ENCODE measurements around the gene HEXIM1. TPM values are rescaled to one million over a fixed set of nuclear protein-coding genes. Genes with fewer than 3 reads are reported as not detected.

The HEXIM1 gene
- total and polyA plus RNA-seq, 2 experiments from 2014 or later: 9.2 to 10.9 TPM

DNA sequence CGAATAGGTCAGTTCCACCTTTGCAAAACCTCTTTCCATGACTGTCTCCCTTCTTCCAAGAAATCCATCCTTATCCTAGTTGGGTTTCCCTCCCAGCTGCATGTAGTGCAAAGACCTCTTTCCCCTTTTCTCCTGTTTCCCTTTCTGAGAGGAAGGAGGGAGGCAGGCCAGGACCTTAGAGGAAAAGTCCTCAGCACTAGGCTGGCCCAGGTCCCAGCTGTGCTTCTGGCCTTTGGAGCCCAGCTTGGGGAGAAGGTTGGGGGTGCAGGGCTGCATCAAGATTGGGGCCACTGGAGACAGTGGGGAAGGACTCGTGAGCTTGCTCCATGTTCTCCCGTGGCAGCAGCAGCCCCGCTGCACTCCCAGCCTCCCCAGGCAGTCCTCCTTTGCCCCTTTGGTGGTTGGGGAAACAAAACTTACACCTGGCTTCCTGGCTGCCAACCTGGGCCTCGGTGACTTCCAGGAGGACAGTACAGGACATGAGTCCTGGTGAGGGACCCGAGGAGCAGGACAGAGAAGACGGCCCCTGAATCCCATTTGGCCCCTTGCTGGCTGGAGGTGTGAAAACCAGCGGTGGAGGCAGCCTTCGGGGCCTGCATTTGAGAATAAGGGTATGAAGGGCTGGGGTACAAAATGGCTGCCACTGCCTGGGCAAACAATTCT is 13.9 kb downstream of the HEXIM1 start:
- H3K9me2 ChIP-seq (ENCODE audit: insufficient read depth): no peaks in the 10 kb centered on the region
- peaks cover 10% of the 10 kb centered on the region for H3K27me3 Mint-ChIP-seq (ENCODE audit: insufficient read depth, low read depth, poor library complexity)
- peaks cover 15% of the 10 kb centered on the region for H3K36me3 Mint-ChIP-seq (ENCODE audit: low read depth)
- no peaks in the 10 kb centered on the region for H3K27me3 ChIP-seq (ENCODE audit: insufficient read depth)
- peak overlapping the region; percentile 90 for H3K27ac Mint-ChIP-seq
- H3K4me1 Mint-ChIP-seq: peaks cover 26% of the 10 kb centered on the region
- H3K79me2 ChIP-seq (replicated peaks; ENCODE audit: insufficient read depth): peaks cover 13% of the 10 kb centered on the region
- peak overlapping the region; percentile 59 for H3K4me2 ChIP-seq
- TF ChIP-seq POLR2AphosphoS5 (IDR thresholded peaks at IDR 0.05; ENCODE audit: low read depth) (no peak), STAT1 (IDR thresholded peaks at IDR 0.05; ENCODE audit: unreplicated experiment) (no peak), NANOG (IDR thresholded peaks at IDR 0.05; ENCODE audit: borderline replicate concordance) (no peak), ZNF114 (CRISPR knock-in tag; IDR thresholded peaks at IDR 0.05) (no peak), EZH2phosphoT487 (IDR thresholded peaks at IDR 0.05; ENCODE audit: unreplicated experiment) (no peak), EZH2 (IDR thresholded peaks at IDR 0.05; ENCODE audit: low read depth, unreplicated experiment) (no peak), ZNF331 (CRISPR knock-in tag; IDR thresholded peaks at IDR 0.05; ENCODE audit: low read depth) (no peak), CREB1 (CRISPR knock-in tag; IDR thresholded peaks at IDR 0.05; ENCODE audit: low read depth) (no peak), JUNB (IDR thresholded peaks at IDR 0.05; ENCODE audit: unreplicated experiment) (no peak)
- TF ChIP-seq, protein P1, sequence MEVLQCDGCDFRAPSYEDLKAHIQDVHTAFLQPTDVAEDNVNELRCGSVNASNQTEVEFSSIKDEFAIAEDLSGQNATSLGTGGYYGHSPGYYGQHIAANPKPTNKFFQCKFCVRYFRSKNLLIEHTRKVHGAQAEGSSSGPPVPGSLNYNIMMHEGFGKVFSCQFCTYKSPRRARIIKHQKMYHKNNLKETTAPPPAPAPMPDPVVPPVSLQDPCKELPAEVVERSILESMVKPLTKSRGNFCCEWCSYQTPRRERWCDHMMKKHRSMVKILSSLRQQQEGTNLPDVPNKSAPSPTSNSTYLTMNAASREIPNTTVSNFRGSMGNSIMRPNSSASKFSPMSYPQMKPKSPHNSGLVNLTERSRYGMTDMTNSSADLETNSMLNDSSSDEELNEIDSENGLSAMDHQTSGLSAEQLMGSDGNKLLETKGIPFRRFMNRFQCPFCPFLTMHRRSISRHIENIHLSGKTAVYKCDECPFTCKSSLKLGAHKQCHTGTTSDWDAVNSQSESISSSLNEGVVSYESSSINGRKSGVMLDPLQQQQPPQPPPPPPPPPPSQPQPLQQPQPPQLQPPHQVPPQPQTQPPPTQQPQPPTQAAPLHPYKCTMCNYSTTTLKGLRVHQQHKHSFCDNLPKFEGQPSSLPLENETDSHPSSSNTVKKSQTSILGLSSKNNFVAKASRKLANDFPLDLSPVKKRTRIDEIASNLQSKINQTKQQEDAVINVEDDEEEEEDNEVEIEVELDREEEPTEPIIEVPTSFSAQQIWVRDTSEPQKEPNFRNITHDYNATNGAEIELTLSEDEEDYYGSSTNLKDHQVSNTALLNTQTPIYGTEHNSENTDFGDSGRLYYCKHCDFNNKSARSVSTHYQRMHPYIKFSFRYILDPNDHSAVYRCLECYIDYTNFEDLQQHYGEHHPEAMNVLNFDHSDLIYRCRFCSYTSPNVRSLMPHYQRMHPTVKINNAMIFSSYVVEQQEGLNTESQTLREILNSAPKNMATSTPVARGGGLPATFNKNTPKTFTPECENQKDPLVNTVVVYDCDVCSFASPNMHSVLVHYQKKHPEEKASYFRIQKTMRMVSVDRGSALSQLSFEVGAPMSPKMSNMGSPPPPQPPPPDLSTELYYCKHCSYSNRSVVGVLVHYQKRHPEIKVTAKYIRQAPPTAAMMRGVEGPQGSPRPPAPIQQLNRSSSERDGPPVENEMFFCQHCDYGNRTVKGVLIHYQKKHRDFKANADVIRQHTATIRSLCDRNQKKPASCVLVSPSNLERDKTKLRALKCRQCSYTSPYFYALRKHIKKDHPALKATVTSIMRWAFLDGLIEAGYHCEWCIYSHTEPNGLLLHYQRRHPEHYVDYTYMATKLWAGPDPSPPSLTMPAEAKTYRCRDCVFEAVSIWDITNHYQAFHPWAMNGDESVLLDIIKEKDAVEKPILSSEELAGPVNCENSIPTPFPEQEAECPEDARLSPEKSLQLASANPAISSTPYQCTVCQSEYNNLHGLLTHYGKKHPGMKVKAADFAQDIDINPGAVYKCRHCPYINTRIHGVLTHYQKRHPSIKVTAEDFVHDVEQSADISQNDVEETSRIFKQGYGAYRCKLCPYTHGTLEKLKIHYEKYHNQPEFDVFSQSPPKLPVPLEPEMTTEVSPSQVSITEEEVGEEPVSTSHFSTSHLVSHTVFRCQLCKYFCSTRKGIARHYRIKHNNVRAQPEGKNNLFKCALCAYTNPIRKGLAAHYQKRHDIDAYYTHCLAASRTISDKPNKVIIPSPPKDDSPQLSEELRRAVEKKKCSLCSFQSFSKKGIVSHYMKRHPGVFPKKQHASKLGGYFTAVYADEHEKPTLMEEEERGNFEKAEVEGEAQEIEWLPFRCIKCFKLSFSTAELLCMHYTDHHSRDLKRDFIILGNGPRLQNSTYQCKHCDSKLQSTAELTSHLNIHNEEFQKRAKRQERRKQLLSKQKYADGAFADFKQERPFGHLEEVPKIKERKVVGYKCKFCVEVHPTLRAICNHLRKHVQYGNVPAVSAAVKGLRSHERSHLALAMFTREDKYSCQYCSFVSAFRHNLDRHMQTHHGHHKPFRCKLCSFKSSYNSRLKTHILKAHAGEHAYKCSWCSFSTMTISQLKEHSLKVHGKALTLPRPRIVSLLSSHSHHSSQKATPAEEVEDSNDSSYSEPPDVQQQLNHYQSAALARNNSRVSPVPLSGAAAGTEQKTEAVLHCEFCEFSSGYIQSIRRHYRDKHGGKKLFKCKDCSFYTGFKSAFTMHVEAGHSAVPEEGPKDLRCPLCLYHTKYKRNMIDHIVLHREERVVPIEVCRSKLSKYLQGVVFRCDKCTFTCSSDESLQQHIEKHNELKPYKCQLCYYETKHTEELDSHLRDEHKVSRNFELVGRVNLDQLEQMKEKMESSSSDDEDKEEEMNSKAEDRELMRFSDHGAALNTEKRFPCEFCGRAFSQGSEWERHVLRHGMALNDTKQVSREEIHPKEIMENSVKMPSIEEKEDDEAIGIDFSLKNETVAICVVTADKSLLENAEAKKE (CRISPR knock-in tag; IDR thresholded peaks at IDR 0.05): no peak
- TF ChIP-seq, protein P2, sequence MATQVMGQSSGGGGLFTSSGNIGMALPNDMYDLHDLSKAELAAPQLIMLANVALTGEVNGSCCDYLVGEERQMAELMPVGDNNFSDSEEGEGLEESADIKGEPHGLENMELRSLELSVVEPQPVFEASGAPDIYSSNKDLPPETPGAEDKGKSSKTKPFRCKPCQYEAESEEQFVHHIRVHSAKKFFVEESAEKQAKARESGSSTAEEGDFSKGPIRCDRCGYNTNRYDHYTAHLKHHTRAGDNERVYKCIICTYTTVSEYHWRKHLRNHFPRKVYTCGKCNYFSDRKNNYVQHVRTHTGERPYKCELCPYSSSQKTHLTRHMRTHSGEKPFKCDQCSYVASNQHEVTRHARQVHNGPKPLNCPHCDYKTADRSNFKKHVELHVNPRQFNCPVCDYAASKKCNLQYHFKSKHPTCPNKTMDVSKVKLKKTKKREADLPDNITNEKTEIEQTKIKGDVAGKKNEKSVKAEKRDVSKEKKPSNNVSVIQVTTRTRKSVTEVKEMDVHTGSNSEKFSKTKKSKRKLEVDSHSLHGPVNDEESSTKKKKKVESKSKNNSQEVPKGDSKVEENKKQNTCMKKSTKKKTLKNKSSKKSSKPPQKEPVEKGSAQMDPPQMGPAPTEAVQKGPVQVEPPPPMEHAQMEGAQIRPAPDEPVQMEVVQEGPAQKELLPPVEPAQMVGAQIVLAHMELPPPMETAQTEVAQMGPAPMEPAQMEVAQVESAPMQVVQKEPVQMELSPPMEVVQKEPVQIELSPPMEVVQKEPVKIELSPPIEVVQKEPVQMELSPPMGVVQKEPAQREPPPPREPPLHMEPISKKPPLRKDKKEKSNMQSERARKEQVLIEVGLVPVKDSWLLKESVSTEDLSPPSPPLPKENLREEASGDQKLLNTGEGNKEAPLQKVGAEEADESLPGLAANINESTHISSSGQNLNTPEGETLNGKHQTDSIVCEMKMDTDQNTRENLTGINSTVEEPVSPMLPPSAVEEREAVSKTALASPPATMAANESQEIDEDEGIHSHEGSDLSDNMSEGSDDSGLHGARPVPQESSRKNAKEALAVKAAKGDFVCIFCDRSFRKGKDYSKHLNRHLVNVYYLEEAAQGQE (IDR thresholded peaks at IDR 0.05; ENCODE audit: unreplicated experiment): no peak
- TF ChIP-seq, protein P3, sequence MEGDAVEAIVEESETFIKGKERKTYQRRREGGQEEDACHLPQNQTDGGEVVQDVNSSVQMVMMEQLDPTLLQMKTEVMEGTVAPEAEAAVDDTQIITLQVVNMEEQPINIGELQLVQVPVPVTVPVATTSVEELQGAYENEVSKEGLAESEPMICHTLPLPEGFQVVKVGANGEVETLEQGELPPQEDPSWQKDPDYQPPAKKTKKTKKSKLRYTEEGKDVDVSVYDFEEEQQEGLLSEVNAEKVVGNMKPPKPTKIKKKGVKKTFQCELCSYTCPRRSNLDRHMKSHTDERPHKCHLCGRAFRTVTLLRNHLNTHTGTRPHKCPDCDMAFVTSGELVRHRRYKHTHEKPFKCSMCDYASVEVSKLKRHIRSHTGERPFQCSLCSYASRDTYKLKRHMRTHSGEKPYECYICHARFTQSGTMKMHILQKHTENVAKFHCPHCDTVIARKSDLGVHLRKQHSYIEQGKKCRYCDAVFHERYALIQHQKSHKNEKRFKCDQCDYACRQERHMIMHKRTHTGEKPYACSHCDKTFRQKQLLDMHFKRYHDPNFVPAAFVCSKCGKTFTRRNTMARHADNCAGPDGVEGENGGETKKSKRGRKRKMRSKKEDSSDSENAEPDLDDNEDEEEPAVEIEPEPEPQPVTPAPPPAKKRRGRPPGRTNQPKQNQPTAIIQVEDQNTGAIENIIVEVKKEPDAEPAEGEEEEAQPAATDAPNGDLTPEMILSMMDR (conservative IDR thresholded peaks at IDR 0.05; ENCODE audit: low read depth in 2 of 2): no peak
- TF ChIP-seq, protein P4, sequence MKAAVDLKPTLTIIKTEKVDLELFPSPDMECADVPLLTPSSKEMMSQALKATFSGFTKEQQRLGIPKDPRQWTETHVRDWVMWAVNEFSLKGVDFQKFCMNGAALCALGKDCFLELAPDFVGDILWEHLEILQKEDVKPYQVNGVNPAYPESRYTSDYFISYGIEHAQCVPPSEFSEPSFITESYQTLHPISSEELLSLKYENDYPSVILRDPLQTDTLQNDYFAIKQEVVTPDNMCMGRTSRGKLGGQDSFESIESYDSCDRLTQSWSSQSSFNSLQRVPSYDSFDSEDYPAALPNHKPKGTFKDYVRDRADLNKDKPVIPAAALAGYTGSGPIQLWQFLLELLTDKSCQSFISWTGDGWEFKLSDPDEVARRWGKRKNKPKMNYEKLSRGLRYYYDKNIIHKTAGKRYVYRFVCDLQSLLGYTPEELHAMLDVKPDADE (IDR thresholded peaks at IDR 0.05): no peak
- DNase-seq (ENCODE audit: low spot score) (no peak), ATAC-seq (no peak)
- H3K27ac ChIP-seq (ENCODE audit: low read depth): no peak overlapping the region
- no peaks in the 10 kb centered on the region for H3K36me3 ChIP-seq (ENCODE audit: insufficient read depth)
- H3K4me3 ChIP-seq: peak overlapping the region; percentile 41
- no peaks in the 10 kb centered on the region for H4K20me1 ChIP-seq (replicated peaks; ENCODE audit: insufficient read depth)
- H3K4me1 ChIP-seq (ENCODE audit: insufficient read depth): peaks cover 7% of the 10 kb centered on the region
- no peak overlapping the region for H2AFZ ChIP-seq
- H3F3A ChIP-seq (replicated peaks; ENCODE audit: low read depth): peaks cover 9% of the 10 kb centered on the region; the same call in 1 of the 2 replicates
- peak overlapping the region; percentile 95 for H3K4me3 Mint-ChIP-seq
- no peaks in the 10 kb centered on the region for H3K9me3 Mint-ChIP-seq
